ENCODE results near the gene AMMECR1L.
"Not testable (repeated sequence)": the region's sequence is repeated elsewhere in the genome, so short reads cannot be mapped to it uniquely, and the experiment has no call there.

The AMMECR1L gene

GRCh38 chr2:127885780-127886592 lies at the start of gene AMMECR1L:
Gene AMMECR1L, minus strand, starts transcription at chr2:127885956. Its CDS starts 11,722 bp downstream, at chr2:127874234.
- Mint-ChIP-seq H3K4me3 (peak within 1 kb of the TSS; percentile 94 to 98 (median 97)), H3K36me3 (ENCODE audit: low read depth) (peaks cover 26% of the 10 kb centered on the region), H3K4me1 (peaks cover 27% of the 10 kb centered on the region), H3K27ac (peak within 1 kb of the TSS; percentile 97 to 98 (median 98))
- not testable (repeated sequence) for H3K9me3 Mint-ChIP-seq; H3K27me3 Mint-ChIP-seq (ENCODE audit: low read depth)

DNA sequence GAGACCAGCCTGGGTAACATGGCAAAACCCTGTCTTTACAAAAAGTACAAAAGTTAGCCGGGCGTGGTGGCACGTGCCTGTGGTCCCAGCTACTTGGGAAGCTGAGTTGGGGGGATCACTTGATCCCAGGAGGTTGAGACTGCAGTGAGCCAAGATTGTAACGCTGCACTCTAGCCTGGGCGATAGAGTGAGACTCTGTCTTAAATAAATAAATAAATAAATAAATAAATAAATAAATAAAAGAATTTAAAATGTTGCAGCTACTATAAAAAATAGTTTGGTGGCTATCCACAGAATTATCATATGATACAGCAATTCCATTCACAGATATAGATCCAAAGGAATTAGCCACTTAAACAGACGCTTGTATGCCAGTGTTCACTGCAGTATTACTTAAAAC lies 49.6 kb upstream of the AMMECR1L start:
- no peak overlapping the region for H3K4me3 Mint-ChIP-seq
- H3K27ac Mint-ChIP-seq, result no peak overlapping the region
- TF ChIP-seq, protein P1, sequence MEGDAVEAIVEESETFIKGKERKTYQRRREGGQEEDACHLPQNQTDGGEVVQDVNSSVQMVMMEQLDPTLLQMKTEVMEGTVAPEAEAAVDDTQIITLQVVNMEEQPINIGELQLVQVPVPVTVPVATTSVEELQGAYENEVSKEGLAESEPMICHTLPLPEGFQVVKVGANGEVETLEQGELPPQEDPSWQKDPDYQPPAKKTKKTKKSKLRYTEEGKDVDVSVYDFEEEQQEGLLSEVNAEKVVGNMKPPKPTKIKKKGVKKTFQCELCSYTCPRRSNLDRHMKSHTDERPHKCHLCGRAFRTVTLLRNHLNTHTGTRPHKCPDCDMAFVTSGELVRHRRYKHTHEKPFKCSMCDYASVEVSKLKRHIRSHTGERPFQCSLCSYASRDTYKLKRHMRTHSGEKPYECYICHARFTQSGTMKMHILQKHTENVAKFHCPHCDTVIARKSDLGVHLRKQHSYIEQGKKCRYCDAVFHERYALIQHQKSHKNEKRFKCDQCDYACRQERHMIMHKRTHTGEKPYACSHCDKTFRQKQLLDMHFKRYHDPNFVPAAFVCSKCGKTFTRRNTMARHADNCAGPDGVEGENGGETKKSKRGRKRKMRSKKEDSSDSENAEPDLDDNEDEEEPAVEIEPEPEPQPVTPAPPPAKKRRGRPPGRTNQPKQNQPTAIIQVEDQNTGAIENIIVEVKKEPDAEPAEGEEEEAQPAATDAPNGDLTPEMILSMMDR (IDR thresholded peaks at IDR 0.05; ENCODE audit: unreplicated experiment in 3 of 3), result no peak

DNA sequence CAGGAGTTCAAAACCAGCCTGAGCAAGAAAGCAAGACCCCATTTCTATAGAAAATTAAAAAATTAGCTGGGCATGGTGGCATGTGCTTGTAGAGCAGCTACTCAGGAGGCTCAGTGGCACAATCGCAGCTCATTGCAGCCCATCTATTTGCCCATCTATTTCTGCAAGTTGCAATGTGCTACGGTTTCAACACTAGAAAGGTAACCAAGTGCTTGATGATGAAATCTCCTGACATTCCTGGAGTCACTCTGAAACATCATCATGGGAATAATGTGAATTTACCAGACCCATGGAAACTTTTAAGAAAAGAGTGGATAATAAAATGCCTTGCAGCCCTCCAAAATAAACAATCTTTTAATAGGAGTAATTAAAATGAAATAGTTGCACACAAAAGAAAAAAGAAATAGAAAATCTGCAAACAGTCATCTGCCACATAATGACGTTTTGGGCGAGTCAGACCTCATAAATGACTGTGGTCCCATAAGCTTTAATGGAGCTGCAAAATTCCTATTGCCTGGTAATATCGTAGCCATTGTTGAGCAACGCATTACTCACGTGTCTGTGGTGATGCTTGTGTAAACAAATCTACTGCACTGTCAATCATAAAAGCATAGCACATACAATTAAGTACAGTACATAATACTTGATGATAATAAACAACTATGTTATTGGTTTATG lies 46.6 kb upstream of the AMMECR1L start:
- Mint-ChIP-seq H3K27ac (no peak overlapping the region), H3K27me3 (ENCODE audit: low read depth) (no peaks in the 10 kb centered on the region), H3K36me3 (ENCODE audit: low read depth) (no peaks in the 10 kb centered on the region), H3K4me1 (no peaks in the 10 kb centered on the region), H3K9me3 (no peaks in the 10 kb centered on the region), H3K4me3 (no peak overlapping the region)
- TF ChIP-seq, protein P1 (IDR thresholded peaks at IDR 0.05; ENCODE audit: unreplicated experiment in 3 of 3), result no peak

More for the DNA sequence above, 49.6 kb upstream of the AMMECR1L start:
- H3K27me3 Mint-ChIP-seq (ENCODE audit: low read depth), result no peaks in the 10 kb centered on the region
- H3K36me3 Mint-ChIP-seq (ENCODE audit: low read depth), result peaks cover under 1% of the 10 kb centered on the region
- no peaks in the 10 kb centered on the region for H3K4me1 Mint-ChIP-seq
- H3K9me3 Mint-ChIP-seq, result no peaks in the 10 kb centered on the region

DNA sequence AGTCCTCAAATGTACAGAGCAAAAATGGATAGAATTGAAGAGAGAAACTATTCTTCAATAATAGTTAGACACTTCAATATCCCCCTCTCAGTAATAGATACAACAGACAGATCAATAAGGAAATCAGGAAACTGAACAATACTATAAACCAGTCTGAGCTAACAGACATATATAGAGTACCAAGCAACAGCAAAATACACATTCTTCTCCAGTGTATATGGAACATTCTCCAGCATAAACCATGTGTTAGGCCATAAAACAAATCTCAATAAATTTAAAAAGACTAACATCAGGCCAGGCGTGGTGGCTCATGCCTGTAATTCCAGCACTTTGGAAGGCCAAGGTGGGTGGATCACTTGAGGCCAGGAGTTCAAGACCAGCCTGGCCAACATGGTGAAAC lies 43.7 kb upstream of the AMMECR1L start:
- TF ChIP-seq, protein P1 (IDR thresholded peaks at IDR 0.05; ENCODE audit: unreplicated experiment in 3 of 3), result no peak
- Mint-ChIP-seq H3K27ac (no peak overlapping the region), H3K4me1 (no peaks in the 10 kb centered on the region), H3K36me3 (ENCODE audit: low read depth) (no peaks in the 10 kb centered on the region), H3K27me3 (ENCODE audit: low read depth) (no peaks in the 10 kb centered on the region), H3K4me3 (no peak overlapping the region), H3K9me3 (no peaks in the 10 kb centered on the region)

GRCh38 chr2:127927384-127927783 lies 41.6 kb upstream of the AMMECR1L start:
- no peaks in the 10 kb centered on the region for H3K36me3 Mint-ChIP-seq (ENCODE audit: low read depth)
- H3K9me3 Mint-ChIP-seq, result no peaks in the 10 kb centered on the region
- TF ChIP-seq, protein P1 (IDR thresholded peaks at IDR 0.05; ENCODE audit: unreplicated experiment in 3 of 3), result no peak

GRCh38 chr2:127917916-127918315 lies 32.2 kb upstream of the AMMECR1L start:
- Mint-ChIP-seq H3K27me3 (ENCODE audit: low read depth) (no peaks in the 10 kb centered on the region), H3K36me3 (ENCODE audit: low read depth) (no peaks in the 10 kb centered on the region), H3K4me1 (no peaks in the 10 kb centered on the region), H3K9me3 (no peaks in the 10 kb centered on the region), H3K4me3 (no peak overlapping the region), H3K27ac (no peak overlapping the region)
- TF ChIP-seq, protein P1 (IDR thresholded peaks at IDR 0.05; ENCODE audit: unreplicated experiment in 3 of 3), result no peak

More at GRCh38 chr2:127927384-127927783, 41.6 kb upstream of the AMMECR1L start:
- no peaks in the 10 kb centered on the region for H3K27me3 Mint-ChIP-seq (ENCODE audit: low read depth)
- no peak overlapping the region for H3K27ac Mint-ChIP-seq
- no peaks in the 10 kb centered on the region for H3K4me1 Mint-ChIP-seq
- no peak overlapping the region for H3K4me3 Mint-ChIP-seq

Measured in nephron (organoid).